DMS114 treated with DMSO at 0.1 percent for 48 hours (cell line): ENCODE results near the gene ADCY2.

Experiments
- DNase-seq: peaks from one replicate; lab custom pipeline; 2025; ENCODE audit not compliant: unreplicated experiment; lab: John Stamatoyannopoulos, UW

Gene ADCY2

GRCh38 chr5:7772141-7772540 lies 376.2 kb downstream of the ADCY2 start:
- DNase-seq, result no peak

GRCh38 chr5:7773178-7773577 lies 377.2 kb downstream of the ADCY2 start:
- no peak for DNase-seq

GRCh38 chr5:7776442-7776841 lies 380.5 kb downstream of the ADCY2 start:
- DNase-seq, result no peak

GRCh38 chr5:7779019-7780005 lies 383.4 kb downstream of the ADCY2 start:
- DNase-seq, result no peak

- DNase-seq, result no peak
These were observed 386.0 kb downstream of the ADCY2 start for GRCh38 chr5:7781899-7782298.

GRCh38 chr5:7784683-7785380 lies 388.9 kb downstream of the ADCY2 start:
- no peak for DNase-seq

GRCh38 chr5:7787770-7788169 lies 391.8 kb downstream of the ADCY2 start:
- no peak for DNase-seq

GRCh38 chr5:7789567-7789966 lies 393.6 kb downstream of the ADCY2 start:
- no peak for DNase-seq

GRCh38 chr5:7793895-7794294 lies 398.0 kb downstream of the ADCY2 start:
- DNase-seq, result no peak

- no peak for DNase-seq
These were observed 398.4 kb downstream of the ADCY2 start for GRCh38 chr5:7794311-7794710.

GRCh38 chr5:7794823-7795222 lies 398.9 kb downstream of the ADCY2 start:
- DNase-seq, result no peak

- DNase-seq, result no peak
These were observed 399.4 kb downstream of the ADCY2 start for GRCh38 chr5:7795306-7795705.

GRCh38 chr5:7801891-7802614 lies 406.1 kb downstream of the ADCY2 start:
- no peak for DNase-seq

GRCh38 chr5:7802855-7803254 lies 406.9 kb downstream of the ADCY2 start:
- DNase-seq, result no peak

GRCh38 chr5:7803937-7804336 lies 408.0 kb downstream of the ADCY2 start:
- no peak for DNase-seq

- no peak for DNase-seq
These were observed 409.4 kb downstream of the ADCY2 start for GRCh38 chr5:7805379-7805778.

GRCh38 chr5:7808998-7809397 lies 413.1 kb downstream of the ADCY2 start:
- no peak for DNase-seq

GRCh38 chr5:7811715-7812114 lies 415.8 kb downstream of the ADCY2 start:
- DNase-seq, result no peak

GRCh38 chr5:7813007-7813406 lies 417.1 kb downstream of the ADCY2 start:
- no peak for DNase-seq

GRCh38 chr5:7813576-7813975 lies 417.6 kb downstream of the ADCY2 start:
- no peak for DNase-seq

- no peak for DNase-seq
These were observed 418.9 kb downstream of the ADCY2 start for GRCh38 chr5:7814816-7815215.
